ENCODE data around the gene AGO1.

Gene AGO1

GRCh38 chr1:35935442-35936388 is 52.7 kb downstream of the AGO1 start:
- H3K4me3 ChIP-seq (ENCODE audit: low read depth, low read length): no peak overlapping the region
- no peak for TF ChIP-seq CTCF (IDR thresholded peaks at IDR 0.05; ENCODE audit: low read depth, low read length, missing control alignments)
- DNase-seq (ENCODE audit: low read depth): no peak

GRCh38 chr1:35936838-35937237 is 53.8 kb downstream of the AGO1 start:
- H3K4me3 ChIP-seq (ENCODE audit: low read depth, low read length): no peak overlapping the region
- TF ChIP-seq CTCF (IDR thresholded peaks at IDR 0.05; ENCODE audit: low read depth, low read length, missing control alignments): no peak
- DNase-seq (ENCODE audit: low read depth): no peak

- DNase-seq (ENCODE audit: low read depth): no peak
- TF ChIP-seq CTCF (IDR thresholded peaks at IDR 0.05; ENCODE audit: low read depth, low read length, missing control alignments): no peak
- H3K4me3 ChIP-seq (ENCODE audit: low read depth, low read length): no peak overlapping the region
Observed at GRCh38 chr1:35939484-35939883, 56.5 kb downstream of the AGO1 start.

GRCh38 chr1:35945327-35945726 is 62.3 kb downstream of the AGO1 start:
- DNase-seq (ENCODE audit: low read depth): no peak
- H3K4me3 ChIP-seq (ENCODE audit: low read depth, low read length): no peak overlapping the region
- TF ChIP-seq CTCF (IDR thresholded peaks at IDR 0.05; ENCODE audit: low read depth, low read length, missing control alignments): no peak

- no peak for DNase-seq (ENCODE audit: low read depth)
- no peak overlapping the region for H3K4me3 ChIP-seq (ENCODE audit: low read depth, low read length)
- no peak for TF ChIP-seq CTCF (IDR thresholded peaks at IDR 0.05; ENCODE audit: low read depth, low read length, missing control alignments)
Observed at GRCh38 chr1:35947547-35947946, 64.5 kb downstream of the AGO1 start.

GRCh38 chr1:35958558-35958957 is 75.5 kb downstream of the AGO1 start:
- no peak for TF ChIP-seq CTCF (IDR thresholded peaks at IDR 0.05; ENCODE audit: low read depth, low read length, missing control alignments)
- no peak for DNase-seq (ENCODE audit: low read depth)
- H3K4me3 ChIP-seq (ENCODE audit: low read depth, low read length): no peak overlapping the region

- no peak for DNase-seq (ENCODE audit: low read depth)
- no peak overlapping the region for H3K4me3 ChIP-seq (ENCODE audit: low read depth, low read length)
- TF ChIP-seq CTCF (IDR thresholded peaks at IDR 0.05; ENCODE audit: low read depth, low read length, missing control alignments): no peak
Observed at GRCh38 chr1:35959304-35959703, 76.3 kb downstream of the AGO1 start.

All from GM12864 (cell line).